Loucy (cell line): ENCODE results near the gene ZNF81.

Source experiments
- H2AFZ ChIP-seq: fragments of 200-600 bp; sonication (generic); 2 replicates; pipeline ENCODE4 v1.6.0; 2016; ENCODE audit warnings: antibody characterized with exemption, mild to moderate bottlenecking, low read length, moderate library complexity
- H3F3A ChIP-seq: fragments of 200-600 bp; 2 replicates; pipeline ENCODE4 v1.6.0; 2016; ENCODE audit warnings: antibody characterized with exemption, low read depth, mild to moderate bottlenecking
- H3K27me3 ChIP-seq: fragments of 200-600 bp; sonication (generic); 2 replicates; pipeline ENCODE4 v1.6.1; 2014; ENCODE audit warnings: low read length, mild to moderate bottlenecking; ENCODE audit not compliant: insufficient read depth, poor library complexity, severe bottlenecking
- H3K36me3 ChIP-seq: fragments of 200-600 bp; sonication (generic); 2 replicates; pipeline ENCODE4 v1.6.1; 2016; ENCODE audit warnings: low read length; ENCODE audit not compliant: insufficient read depth
- H3K4me1 ChIP-seq: fragments of 200-600 bp; sonication (generic); 2 replicates; pipeline ENCODE4 v1.5.1; 2014; ENCODE audit warnings: low read length, mild to moderate bottlenecking; ENCODE audit not compliant: insufficient read depth, poor library complexity, severe bottlenecking
- H3K4me2 ChIP-seq: fragments of 200-600 bp; sonication (generic); 2 replicates; pipeline ENCODE4 v1.6.0; 2014; ENCODE audit warnings: antibody characterized with exemption, low read length, low read depth, mild to moderate bottlenecking; ENCODE audit not compliant: poor library complexity, severe bottlenecking
- H3K4me3 ChIP-seq: fragments of 200-600 bp; sonication (generic); 2 replicates; pipeline ENCODE4 v1.5.1; 2014; ENCODE audit warnings: low read length, mild to moderate bottlenecking, mixed read lengths; ENCODE audit not compliant: poor library complexity, severe bottlenecking
- H3K79me2 ChIP-seq: fragments of 200-600 bp; sonication (generic); 2 replicates; pipeline ENCODE4 v1.6.1; 2014; ENCODE audit warnings: low read length; ENCODE audit not compliant: insufficient read depth
- H3K9ac ChIP-seq: fragments of 200-600 bp; sonication (generic); 2 replicates; pipeline ENCODE4 v1.6.0; 2014; ENCODE audit warnings: mild to moderate bottlenecking, low read depth, low read length, moderate library complexity; ENCODE audit not compliant: poor library complexity, severe bottlenecking
- H3K9me2 ChIP-seq: fragments of 200-600 bp; sonication (generic); replicated peaks from 2 replicates; pipeline ENCODE4 v1.6.1; 2016; ENCODE audit warnings: low read depth, low read length, mixed read lengths
- H3K9me3 ChIP-seq: fragments of 200-600 bp; sonication (generic); 2 replicates; pipeline ENCODE4 v1.6.1; 2014; ENCODE audit warnings: mild to moderate bottlenecking, antibody characterized with exemption, low read length, low read depth; ENCODE audit not compliant: insufficient read depth
- H4K20me1 ChIP-seq: fragments of 200-600 bp; sonication (generic); 2 replicates; pipeline ENCODE4 v1.6.0; 2014; ENCODE audit warnings: antibody characterized with exemption, low read length, mild to moderate bottlenecking; ENCODE audit not compliant: insufficient read depth, poor library complexity, severe bottlenecking
- CTCF ChIP-seq: fragments of 200-600 bp; sonication (generic); conservative IDR thresholded peaks from 2 replicates; pipeline ENCODE4 v1.5.1; 2014; ENCODE audit warnings: mild to moderate bottlenecking, antibody characterized with exemption, low read length
- EZH2phosphoT487 ChIP-seq: fragments of 200-600 bp; IDR thresholded peaks from 2 replicates; pipeline ENCODE4 v1.6.1; 2018; ENCODE audit warnings: antibody characterized with exemption, mild to moderate bottlenecking, moderate library complexity, borderline replicate concordance

ZNF81 gene

GRCh38 chrX:47814851-47815250 is 21.9 kb upstream of the ZNF81 start:
- H2AFZ ChIP-seq, result no peak overlapping the region
- H3K79me2 ChIP-seq, result no peaks in the 10 kb centered on the region
- H3K27me3 ChIP-seq, result no peaks in the 10 kb centered on the region
- H3K9ac ChIP-seq, result no peak overlapping the region
- no peaks in the 10 kb centered on the region for H4K20me1 ChIP-seq
- no peak overlapping the region for H3K4me2 ChIP-seq
- no peaks in the 10 kb centered on the region for H3K36me3 ChIP-seq
- TF ChIP-seq EZH2phosphoT487, result no peak
- peak; percentile 31; the same call in 1 of the 2 replicates for TF ChIP-seq CTCF
- H3K9me3 ChIP-seq, result no peaks in the 10 kb centered on the region
- peaks cover 17% of the 10 kb centered on the region for H3K4me1 ChIP-seq
- H3K9me2 ChIP-seq, result no peaks in the 10 kb centered on the region
- no peaks in the 10 kb centered on the region for H3F3A ChIP-seq
- H3K4me3 ChIP-seq, result no peak overlapping the region

- Histone ChIP-seq H4K20me1 (no peaks in the 10 kb centered on the region), H3F3A (no peaks in the 10 kb centered on the region), H3K4me3 (peak overlapping the region; percentile 16), H3K4me2 (peak overlapping the region; percentile 49), H3K27me3 (no peaks in the 10 kb centered on the region), H2AFZ (no peak overlapping the region), H3K36me3 (no peaks in the 10 kb centered on the region), H3K9me3 (no peaks in the 10 kb centered on the region), H3K4me1 (peaks cover 17% of the 10 kb centered on the region), H3K9me2 (no peaks in the 10 kb centered on the region), H3K9ac (peak overlapping the region; percentile 70), H3K79me2 (no peaks in the 10 kb centered on the region)
- no peak for TF ChIP-seq EZH2phosphoT487
- no peak for TF ChIP-seq CTCF
These were observed 20.5 kb upstream of the ZNF81 start for GRCh38 chrX:47815901-47816845.

- H3K4me3 ChIP-seq, result no peak overlapping the region
- no peaks in the 10 kb centered on the region for H3K9me2 ChIP-seq
- no peaks in the 10 kb centered on the region for H3K36me3 ChIP-seq
- no peak overlapping the region for H2AFZ ChIP-seq
- no peaks in the 10 kb centered on the region for H3K9me3 ChIP-seq
- H3K79me2 ChIP-seq, result no peaks in the 10 kb centered on the region
- H3K4me2 ChIP-seq, result no peak overlapping the region
- no peaks in the 10 kb centered on the region for H3K27me3 ChIP-seq
- H3K4me1 ChIP-seq, result peaks cover 17% of the 10 kb centered on the region
- H3F3A ChIP-seq, result no peaks in the 10 kb centered on the region
- no peaks in the 10 kb centered on the region for H4K20me1 ChIP-seq
- no peak for TF ChIP-seq EZH2phosphoT487
- TF ChIP-seq CTCF, result no peak
- no peak overlapping the region for H3K9ac ChIP-seq
These were observed 19.3 kb upstream of the ZNF81 start for GRCh38 chrX:47817421-47817820.
